Activated T-helper 1 cell treated with Interleukin-2 at 50 U/mL for 16 hours (primary cell): ENCODE results near the gene CSRNP3.

Experiments used
- DNase-seq: peaks from one replicate; pipeline ENCODE4 v3.0.0-alpha.2; 2020; ENCODE audit warnings: low read depth

Gene CSRNP3

DNA sequence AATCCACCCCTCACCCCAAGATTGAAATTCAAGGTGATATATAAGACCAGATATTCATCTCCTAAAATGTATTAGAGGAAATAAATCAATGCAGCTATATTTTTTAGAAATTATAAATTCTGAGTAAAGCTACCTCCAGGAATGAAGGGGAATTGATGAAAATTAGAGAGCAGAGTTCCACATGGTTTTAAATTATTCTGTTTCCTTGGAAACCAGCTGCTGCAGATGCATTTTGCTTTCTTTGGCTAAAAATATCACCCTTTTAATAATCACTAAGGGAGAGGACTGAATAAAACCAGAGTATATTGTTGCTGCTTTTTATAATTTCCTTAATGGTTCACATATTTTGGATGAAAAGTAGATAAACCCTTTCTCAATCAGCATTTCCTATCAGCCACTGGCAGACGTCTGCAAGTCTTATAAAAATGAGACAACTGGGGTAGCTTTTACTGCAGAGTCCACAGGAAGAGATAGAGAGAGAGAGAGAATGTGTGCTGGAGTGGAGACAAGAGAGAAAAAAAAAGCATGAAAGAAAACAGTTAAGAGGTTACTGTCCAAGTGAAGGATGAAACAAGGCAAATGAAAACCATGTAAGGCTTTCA lies 2.0 kb downstream of the CSRNP3 start:
- no peak for DNase-seq

DNA sequence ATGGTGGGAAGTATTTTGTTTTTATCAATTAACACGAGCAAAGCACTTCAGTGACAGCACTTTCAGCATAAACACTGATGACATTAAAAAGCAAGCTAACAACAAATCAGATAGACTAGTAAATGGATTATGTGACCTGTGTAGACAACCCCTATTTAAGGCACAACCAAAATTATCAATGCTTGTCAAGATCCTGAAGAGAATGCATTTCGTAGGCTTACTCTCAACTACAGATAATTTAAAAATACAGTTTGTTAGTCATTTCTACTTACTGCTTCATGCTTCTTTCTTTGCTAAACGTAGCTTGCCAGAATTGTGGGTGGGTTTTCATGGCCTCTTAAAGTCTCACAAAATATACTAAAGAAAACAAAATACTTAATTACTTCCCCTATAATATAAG lies 3.4 kb downstream of the CSRNP3 start:
- DNase-seq = no peak

DNA sequence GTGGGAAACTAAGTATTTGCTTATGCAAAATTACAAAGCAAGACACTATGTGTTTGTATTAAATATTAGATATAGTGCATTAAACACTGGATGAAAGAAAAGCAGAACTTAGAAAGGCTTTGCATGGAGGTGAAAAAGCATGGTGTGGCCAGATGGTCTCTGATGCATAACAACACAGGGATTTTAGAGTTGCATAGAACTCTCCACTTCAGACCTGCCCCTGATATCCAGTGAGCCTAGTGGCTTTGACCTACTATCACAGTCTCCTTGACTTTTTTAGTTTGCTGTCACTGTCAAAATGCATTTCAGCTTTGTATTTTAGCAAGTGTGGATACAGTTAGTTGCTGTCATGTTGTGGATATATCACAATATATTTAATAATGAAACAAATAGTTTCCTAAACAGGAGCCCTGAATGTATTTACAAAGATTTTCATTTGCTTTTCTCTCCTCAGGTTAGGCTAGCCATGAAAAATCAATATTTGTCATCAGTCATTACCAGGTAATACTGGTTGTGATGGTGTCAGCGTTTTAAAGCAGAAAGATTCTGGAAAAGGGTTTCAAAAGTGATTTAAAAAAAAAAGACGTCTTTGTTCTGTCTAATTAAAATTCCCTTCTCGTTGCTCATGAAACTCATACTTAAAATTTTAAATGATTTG lies 5.2 kb downstream of the CSRNP3 start:
- no peak for DNase-seq

DNA sequence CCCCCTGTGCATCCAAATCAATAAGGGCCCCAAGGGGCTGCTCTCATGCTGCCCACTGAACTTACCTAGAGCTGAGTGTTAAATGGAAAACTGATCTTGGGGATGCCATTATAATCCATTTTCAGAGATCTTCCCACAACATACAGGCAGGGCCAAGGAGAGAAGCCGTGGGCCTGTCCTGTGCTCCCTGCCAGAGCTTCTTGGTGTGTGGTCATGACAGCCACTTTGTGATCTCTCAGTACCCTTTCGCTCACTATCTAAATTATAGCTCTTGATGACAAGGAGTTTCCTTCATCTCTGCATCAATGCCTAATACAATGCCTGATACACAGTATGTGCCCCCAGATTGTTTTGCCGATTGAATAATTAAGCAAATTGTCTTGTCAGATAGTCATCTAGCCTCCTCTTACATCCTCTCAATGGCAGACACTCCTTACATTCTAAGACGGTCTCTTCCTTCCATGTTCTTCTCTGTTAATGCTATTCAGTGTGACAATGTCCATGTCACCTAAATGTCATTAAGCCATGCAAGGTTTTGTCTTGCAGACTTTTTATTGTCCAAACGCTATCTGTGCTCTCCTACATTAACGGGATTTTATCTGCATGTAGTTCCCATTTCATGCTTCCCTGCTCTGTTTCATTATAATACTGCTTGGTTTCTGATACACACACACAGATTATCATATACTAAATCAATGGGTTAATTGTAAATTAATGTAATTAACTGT lies 5.9 kb downstream of the CSRNP3 start:
- no peak for DNase-seq

DNA sequence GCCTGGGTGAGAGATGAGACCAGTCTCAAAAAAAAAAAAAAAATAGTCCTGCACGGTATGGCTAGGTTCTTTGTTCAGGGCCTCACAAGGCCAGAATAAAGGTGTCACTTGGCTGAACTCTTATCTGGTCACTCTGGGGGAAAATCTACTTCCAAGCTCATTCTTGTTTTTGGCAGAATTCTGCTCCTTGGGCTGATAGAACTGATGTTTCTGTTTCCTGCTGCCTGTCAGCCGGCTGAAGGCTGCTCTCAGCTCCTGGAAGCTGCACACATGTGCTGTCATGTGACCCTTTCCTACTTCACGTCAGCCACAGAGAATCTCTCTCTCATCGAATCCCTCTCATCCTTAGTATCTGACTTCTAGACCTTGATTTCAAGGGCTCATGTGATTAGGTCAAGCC lies 10.4 kb downstream of the CSRNP3 start:
- no peak for DNase-seq

DNA sequence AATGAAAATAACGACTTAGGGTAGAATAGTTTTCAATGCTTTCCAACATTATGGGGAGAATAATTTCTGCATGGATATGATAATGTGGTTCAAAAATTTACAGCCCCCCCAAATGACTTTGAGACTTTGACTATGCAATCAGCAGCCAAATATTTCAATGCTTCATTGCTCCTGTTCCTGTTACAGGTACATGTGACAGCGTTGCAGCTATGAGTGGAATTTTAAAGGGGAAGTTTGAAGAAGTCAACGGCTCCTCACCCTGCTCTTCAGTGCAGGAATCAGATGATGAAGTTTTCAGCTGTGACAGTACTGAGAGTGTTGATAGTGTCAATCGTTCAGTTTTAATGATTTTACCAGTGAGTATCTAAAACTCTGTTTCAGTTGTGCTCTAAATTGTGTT lies 25.1 kb downstream of the CSRNP3 start:
- DNase-seq = no peak

DNA sequence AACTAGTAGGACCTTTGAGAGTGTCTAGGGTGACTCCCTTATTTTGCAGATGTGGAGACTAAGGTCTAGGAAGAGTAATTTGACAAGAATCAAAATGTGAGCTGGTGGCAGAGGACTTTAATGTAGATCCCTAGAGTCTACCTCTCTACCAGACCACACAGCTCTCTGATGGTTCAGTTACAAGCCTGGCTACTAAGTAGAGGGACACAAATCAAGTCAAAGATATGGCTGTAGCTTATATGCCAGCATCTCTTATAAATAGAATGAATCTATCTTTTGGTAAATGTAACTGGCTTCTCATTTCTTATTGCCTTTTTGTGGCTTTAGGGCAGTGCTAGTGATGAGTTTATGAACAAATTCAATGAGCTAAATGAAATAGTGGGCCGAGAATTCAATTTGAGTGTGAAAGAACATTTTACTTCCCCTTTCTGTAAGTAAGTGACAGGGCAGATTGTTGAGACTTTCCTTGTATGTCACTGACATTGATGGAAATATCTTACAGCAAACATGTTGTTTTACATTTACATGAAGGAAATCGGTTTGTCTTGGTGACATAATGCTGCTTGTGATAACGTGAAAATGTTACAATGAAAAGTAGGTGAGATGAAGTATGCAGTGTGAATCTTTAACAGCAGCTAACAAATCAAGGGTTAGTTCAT lies 28.3 kb downstream of the CSRNP3 start:
- no peak for DNase-seq

DNA sequence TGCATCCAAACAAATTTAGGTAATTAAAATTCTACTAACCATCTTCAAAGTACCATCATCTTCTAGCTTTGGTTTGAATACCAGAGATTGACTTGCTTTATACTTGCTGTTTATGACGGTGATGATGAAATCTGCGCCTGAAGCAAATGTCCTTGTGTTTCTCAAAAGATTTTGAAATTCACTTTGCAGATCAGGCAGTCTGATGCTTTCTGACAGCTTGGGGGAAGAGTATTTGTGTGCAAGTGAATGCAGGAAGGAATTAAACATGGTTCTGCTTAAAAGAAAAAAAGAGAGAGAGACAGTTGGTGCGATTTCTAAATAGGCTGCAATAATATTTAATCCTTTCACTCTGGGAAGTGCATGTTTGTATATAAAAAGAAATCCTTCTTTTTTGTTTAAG lies 29.6 kb downstream of the CSRNP3 start:
- DNase-seq = no peak

DNA sequence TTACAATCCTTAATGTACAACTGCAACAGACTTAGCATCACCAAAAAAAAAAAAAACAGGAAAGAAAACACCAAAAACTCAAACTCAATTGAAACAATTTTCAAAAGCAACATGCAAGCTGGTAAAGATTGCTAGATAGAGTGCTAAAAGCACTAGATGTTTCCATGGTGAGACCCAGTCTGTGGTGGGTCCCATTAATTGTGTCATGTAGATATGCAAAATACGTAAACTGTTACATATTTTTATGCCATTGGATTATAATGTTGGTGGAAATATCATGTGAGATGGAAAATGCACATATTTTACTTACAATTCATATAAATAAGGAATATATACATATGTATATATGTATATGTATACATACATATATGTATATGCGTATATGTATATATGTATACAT lies 30.5 kb downstream of the CSRNP3 start:
- DNase-seq = no peak

DNA sequence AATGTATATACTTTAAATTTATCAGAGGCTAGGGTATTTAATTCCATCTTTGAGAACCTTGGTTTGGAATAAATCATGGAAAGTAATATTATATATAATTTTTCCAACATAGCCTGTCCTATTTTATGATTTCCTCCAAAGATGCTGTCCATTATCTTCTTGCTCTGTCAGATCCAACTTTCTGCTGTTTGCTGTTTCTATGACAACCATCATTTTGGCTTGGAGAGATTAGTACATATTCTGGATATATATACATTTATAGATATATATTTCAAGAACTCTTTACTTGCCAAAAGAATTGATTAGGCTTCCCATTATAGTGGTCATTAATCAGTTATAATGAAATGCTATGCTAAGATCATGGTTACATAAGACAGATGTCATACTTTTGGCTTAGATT lies 31.3 kb downstream of the CSRNP3 start:
- no peak for DNase-seq

DNA sequence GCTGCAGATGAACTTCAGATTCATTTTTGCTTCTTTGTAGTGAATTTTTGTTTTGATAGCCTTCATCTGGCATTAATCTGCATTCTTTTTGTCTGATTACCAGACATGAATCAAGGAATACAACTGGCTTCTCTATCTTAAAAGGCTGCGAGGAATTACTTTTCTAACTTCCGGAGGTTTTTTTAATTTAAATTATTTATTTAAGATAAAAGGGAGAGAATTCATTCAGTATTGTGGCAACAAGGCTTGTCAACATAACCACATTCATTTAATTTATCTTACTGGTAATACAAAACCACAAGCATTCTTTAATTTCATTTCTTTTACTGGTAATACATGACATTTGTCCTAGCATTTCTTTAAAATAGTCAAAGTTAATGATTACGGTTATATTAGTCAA lies 36.0 kb downstream of the CSRNP3 start:
- DNase-seq = no peak

DNA sequence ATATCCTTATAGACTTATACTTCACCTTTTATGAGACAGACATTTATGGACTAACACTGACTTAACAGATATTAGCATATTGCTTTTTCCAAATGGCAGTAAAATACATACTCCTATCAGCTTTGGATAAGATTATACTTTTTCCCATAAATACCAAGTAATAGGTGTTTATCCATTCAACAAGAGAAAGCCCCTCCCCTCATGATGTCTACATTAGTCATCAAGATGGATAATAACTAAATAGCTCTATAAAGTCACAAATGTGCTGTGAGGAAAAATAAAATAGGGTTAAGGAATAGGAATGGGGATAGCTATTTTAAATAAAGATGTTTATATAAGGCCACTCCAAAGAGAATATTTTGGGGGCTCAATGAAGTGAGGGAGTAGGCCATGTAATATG lies 39.4 kb downstream of the CSRNP3 start:
- no peak for DNase-seq

DNA sequence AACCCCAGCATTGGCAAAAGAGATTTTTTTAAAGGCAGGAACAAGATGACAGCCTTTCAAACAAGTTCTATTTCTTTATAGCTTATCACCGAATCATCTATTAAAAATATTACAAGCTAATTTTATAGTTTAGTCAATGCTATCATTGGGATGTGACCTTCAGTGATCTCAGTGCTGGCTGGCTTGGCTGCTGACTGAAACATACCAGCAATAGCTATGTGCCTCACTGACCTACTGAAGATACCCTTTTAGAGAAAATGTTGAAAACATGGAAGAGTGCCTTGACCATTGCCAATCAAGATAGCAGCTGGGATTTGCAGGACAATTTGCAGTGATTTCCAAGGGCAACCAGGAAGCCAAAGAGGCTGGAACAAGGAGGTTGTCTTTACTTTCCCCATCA lies 44.0 kb downstream of the CSRNP3 start:
- DNase-seq = no peak

DNA sequence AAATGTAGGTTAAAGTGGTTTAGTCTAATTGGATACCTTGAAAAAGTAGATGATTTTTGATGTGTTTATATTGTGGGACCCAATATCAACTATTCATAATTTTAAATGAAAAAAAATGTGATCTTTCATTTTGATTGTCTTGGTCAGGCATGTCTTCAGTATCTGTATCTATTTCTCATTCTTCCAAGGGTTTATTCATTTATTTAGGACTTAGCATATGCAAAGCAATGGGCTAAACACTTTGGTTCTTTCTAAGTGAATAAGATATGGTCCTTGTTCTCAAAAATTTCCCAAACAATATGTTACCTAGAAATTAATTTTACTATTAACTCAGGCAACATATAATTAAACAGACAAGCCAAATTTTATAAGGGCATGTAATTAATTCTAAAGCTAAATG lies 49.1 kb downstream of the CSRNP3 start:
- DNase-seq = no peak

DNA sequence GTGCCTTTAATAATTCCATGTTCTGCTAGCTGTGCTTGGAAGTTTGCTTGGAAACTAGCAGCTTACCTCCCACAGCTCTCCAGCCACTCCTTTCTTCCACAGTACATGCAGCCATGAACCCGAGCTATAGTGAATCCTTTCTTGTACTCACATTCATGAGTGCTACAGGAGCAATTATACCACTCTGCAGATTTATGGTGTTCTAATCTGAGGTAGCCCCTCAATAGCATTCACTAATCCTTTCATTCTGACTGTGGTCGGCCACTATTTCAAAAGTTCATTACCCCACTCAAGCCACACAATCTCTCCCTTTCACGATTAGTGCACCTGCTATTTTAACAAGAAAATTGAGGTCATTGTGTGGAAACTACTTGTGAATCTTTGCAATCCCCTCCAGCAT lies 53.2 kb downstream of the CSRNP3 start:
- DNase-seq = no peak

DNA sequence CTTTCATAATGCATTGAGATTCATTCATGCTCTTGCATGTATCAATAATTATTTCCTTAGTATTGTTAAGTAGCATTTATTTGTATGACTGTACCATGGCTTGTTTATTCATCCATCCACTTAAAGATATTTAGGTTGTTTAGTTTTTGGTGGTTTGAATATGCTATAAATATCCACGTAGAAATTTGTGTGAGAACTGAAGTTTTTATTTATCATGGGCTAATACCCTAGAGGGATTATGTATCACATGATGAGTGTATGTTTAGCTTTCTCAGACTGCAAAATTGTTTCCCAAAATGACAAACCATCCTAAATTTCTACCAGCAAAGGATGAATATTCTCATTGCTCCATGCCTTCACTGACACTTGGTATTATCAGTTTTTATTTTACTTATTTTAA lies 55.2 kb downstream of the CSRNP3 start:
- DNase-seq = no peak

DNA sequence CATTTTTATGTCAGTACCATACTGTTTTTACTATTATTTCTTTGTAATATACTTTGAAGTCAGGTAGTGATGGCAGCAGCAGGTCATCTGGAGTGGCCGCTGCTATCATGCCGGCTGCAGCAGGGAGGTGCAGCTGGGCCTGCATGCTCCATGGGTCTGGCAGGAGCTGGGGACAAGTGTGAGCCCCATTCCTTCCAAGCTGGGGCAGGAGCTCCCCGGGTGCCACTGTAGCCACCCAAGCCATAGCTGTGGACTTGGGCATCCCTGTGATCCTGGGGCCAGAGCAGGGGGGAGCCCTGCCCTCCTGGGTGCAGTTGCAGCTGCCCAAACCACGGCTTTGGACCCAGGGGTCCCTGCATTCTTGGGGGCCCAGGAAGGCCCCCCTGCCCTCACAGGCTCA lies 59.2 kb downstream of the CSRNP3 start:
- no peak for DNase-seq

DNA sequence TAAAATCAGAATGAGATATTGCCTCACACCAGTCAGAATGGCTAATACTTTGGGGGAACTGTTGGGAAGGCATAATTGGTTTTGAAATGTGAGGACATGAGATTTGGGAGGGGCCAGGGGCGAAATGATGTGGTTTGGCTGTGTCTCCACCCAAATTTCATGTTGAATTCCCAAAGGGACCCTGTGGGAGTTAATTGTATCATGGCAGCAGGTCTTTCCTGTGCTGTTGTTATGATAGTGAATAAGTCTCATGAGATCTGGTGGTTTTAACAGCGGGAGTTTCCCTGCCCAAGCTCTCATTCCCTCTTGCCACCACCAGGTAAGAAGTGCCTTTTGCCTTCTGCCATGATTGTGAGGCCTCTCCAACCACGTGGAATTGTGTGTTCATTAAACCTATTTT lies 59.6 kb downstream of the CSRNP3 start:
- DNase-seq = no peak

DNA sequence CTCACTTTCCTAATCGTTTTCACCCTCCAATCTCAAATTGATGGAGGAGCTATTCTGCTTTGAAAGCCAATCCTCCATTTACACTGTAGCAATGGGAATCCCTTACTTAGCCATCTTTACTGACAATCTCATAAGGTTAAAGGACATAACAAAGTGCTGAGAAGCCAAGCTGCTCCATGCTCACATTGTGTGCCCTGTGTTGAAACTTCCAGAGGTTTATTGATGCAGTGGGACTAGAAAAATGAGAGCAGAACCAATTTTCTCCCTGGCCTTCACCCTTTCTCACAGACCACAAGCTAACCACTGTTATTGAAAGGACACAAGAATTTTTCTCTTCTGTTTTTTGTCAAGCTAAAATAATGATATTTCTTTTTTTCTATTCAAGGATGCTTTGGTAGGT lies 63.8 kb downstream of the CSRNP3 start:
- DNase-seq = no peak

DNA sequence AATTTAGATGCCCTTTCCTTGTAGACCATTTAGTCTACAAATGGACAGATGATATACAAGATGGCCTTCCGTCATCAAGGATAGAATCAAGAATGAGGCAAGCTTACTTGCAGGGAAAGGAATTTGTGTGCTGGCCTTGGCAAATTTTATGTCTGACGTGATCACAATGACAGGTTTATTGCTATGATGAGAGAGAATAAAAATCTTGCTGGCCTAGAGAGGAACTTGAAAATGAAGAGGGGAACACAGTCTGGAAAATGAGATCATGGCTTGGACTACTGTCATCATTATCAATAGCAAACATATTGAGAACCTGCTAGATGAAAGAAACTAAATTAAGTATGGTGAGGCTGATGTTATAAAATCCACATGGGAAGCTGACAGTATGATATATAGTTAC lies 66.0 kb downstream of the CSRNP3 start:
- DNase-seq = no peak

DNA sequence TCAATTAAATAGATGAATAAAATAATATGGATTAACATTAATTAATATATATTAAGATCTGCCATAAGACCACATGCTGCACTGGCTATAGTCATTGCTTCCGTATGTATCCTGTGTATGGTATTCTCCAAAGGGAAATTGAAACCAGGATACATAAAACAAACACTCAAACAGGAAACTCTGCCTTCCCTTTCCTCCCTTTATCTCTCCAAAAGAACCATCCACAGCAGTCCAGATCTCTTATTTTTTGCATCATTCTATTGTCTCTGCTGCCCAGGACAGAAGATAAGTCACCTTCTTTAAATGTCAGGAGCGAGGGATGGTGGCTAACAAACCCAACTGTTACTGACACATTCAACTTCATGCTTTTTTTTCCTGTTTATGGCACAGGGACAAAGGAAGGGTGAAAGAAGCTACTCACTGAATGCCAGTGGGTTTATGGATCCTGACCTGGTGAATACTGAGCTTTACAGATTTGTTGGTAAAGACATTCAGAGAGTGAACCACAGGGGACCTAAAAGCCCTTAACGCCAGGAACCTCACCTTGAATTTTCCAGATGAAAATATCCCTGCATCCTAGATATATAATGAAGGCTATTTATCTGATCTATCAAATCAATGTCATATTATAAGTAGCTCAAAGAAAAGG lies 67.5 kb downstream of the CSRNP3 start:
- DNase-seq = no peak

DNA sequence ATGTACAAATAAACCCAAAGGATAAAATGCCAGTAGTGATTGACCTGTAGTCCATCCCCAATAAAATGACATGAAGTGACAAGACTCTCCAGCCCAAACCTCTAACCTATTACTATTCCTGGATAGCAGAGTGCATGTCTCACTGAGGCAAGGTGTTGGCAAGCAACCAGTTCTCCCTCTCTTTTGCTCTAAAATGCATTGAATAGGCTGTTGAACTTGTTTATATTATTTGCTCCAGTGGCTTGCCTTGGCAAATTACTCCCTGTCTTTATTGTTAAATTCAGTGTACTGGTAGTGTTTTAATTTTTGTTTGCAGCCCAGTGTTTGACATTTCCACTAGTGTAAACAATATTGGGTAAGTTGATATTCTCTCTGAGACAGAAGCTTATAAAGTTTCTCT lies 70.5 kb downstream of the CSRNP3 start:
- no peak for DNase-seq

DNA sequence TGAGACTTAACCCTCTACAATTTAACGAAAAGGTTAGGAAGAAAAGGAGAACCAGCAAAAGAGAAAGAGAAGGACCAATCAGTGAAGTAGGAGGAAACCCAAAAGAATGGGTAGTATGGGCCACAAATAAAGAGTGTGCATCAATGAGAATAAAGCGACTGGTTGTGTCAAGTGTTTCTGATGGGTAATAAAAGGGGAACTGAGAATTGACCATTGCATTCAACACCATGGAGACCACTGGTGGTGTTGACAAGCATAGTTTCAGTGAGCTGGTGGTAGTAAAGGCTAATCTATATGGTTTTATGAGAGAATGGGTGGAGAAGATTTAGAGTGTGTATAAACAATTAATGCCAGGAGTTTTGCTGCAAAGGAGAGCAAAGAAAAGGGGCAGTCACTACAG lies 75.4 kb downstream of the CSRNP3 start:
- no peak for DNase-seq
